ENCODE data around the gene ZDHHC15.
"Not testable (repeated sequence)": the region's sequence is repeated elsewhere in the genome, so short reads cannot be mapped to it uniquely, and the experiment has no call there.

The ZDHHC15 gene

GRCh38 chrX:75337525-75337924 lies 185.3 kb downstream of the ZDHHC15 start:
- TF ChIP-seq CTCF (IDR thresholded peaks at IDR 0.05; ENCODE audit: control insufficient read depth, insufficient read depth, low read depth, low read length, missing control alignments): no peak
- no peak overlapping the region for H3K4me3 ChIP-seq (ENCODE audit: control insufficient read depth, low read depth, low read length)

GRCh38 chrX:75335127-75335458 lies 187.7 kb downstream of the ZDHHC15 start:
- DNase-seq (ENCODE audit: low read depth): no peak
- H3K4me3 ChIP-seq (ENCODE audit: control insufficient read depth, low read depth, low read length): no peak overlapping the region
- no peak for TF ChIP-seq CTCF (IDR thresholded peaks at IDR 0.05; ENCODE audit: control insufficient read depth, insufficient read depth, low read depth, low read length, missing control alignments)

More at GRCh38 chrX:75337525-75337924, 185.3 kb downstream of the ZDHHC15 start:
- DNase-seq (ENCODE audit: low read depth): no peak

GRCh38 chrX:75334407-75335126 lies 188.3 kb downstream of the ZDHHC15 start:
- not testable (repeated sequence) for H3K4me3 ChIP-seq (ENCODE audit: control insufficient read depth, low read depth, low read length); DNase-seq (ENCODE audit: low read depth)

GRCh38 chrX:75327607-75328006 lies 195.2 kb downstream of the ZDHHC15 start:
- TF ChIP-seq CTCF (IDR thresholded peaks at IDR 0.05; ENCODE audit: control insufficient read depth, insufficient read depth, low read depth, low read length, missing control alignments): no peak
- no peak for DNase-seq (ENCODE audit: low read depth)
- no peak overlapping the region for H3K4me3 ChIP-seq (ENCODE audit: control insufficient read depth, low read depth, low read length)
